Thoracic aorta (tissue), 2 donors: ENCODE measurements around the gene SEPSECS. TPM values are rescaled to one million over a fixed set of nuclear protein-coding genes. Genes with fewer than 3 reads are reported as not detected.

Source experiments
- ATAC-seq: fragments of 150-250 bp; one replicate; pipeline ENCODE4 v1.8.0; 2017; ENCODE audit warnings: low read depth; ENCODE audit not compliant: insufficient number of reproducible peaks, low FRiP score
- DNase-seq: peaks from one replicate; pipeline ENCODE4 v3.0.0-alpha.2; 2020; ENCODE audit warnings: low spot score
- H3K27ac ChIP-seq, 2 donors: fragments of 200-600 bp; sonication (generic); 1 replicate in 1 of 2; 2 replicates in 1 of 2; pipeline ENCODE4 v1.5.1; 2016; ENCODE audit warnings: mild to moderate bottlenecking in 2 of 2, moderate library complexity in 2 of 2
- H3K27me3 ChIP-seq: fragments of 200-600 bp; sonication (generic); replicated peaks from 2 replicates; pipeline ENCODE4 v1.6.0; 2016; ENCODE audit warnings: mild to moderate bottlenecking; ENCODE audit not compliant: insufficient read depth
- H3K36me3 ChIP-seq: fragments of 200-600 bp; sonication (generic); one replicate; pipeline ENCODE4 v1.5.1; 2016
- H3K4me1 ChIP-seq, 2 donors: fragments of 200-600 bp; sonication (generic); 1 replicate in 1 of 2; 2 replicates in 1 of 2; pipeline versions ENCODE4 v1.5.1 to v1.6.0; 2016; ENCODE audit warnings: low read depth in 2 of 2, mild to moderate bottlenecking in 1 of 2; ENCODE audit not compliant: control insufficient read depth in 1 of 2
- H3K4me3 ChIP-seq: fragments of 200-600 bp; sonication (generic); 2 replicates; pipeline ENCODE4 v1.5.1; 2016; ENCODE audit warnings: mild to moderate bottlenecking
- H3K9me3 ChIP-seq: fragments of 200-600 bp; sonication (generic); 2 replicates; pipeline ENCODE4 v1.5.1; 2016
- total RNA-seq, 2 donors: library from RNA; depleted of rRNA; stranded (reverse); fragments of >200 nt; gene quantifications; one replicate each; pipeline versions ENCODE4 v1.1.0 to v1.2.3, GENCODE V29; 2016
- TF ChIP-seq, protein P1 (sequence below): fragments of 200-600 bp; sonication (generic); IDR thresholded peaks from one replicate; pipeline ENCODE4 v1.5.1; 2019; ENCODE audit warnings: antibody characterized with exemption

SEPSECS gene
- total RNA-seq, 2 donors from 2014 or later, result 3.4 to 5.9 TPM

DNA sequence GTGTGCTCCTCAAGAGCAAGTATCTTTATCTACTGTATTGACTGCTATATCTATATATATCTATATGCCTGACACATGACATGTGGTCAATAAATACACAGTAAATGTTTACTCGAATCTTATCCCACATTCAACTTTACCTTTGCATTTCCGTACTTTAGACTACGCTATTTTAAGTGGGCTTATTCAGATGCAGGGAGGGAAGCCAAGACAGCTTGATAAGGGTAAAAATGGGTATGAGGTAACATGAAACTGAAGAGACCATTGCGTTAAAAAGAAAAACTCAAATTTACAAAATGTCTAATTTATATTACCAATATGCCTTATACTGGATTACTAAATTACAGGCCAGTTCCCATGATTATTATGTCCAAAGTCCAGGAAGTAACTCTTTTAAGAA, 17.8 kb downstream of the SEPSECS start:
- TF ChIP-seq, protein P1, sequence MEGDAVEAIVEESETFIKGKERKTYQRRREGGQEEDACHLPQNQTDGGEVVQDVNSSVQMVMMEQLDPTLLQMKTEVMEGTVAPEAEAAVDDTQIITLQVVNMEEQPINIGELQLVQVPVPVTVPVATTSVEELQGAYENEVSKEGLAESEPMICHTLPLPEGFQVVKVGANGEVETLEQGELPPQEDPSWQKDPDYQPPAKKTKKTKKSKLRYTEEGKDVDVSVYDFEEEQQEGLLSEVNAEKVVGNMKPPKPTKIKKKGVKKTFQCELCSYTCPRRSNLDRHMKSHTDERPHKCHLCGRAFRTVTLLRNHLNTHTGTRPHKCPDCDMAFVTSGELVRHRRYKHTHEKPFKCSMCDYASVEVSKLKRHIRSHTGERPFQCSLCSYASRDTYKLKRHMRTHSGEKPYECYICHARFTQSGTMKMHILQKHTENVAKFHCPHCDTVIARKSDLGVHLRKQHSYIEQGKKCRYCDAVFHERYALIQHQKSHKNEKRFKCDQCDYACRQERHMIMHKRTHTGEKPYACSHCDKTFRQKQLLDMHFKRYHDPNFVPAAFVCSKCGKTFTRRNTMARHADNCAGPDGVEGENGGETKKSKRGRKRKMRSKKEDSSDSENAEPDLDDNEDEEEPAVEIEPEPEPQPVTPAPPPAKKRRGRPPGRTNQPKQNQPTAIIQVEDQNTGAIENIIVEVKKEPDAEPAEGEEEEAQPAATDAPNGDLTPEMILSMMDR, result no peak
- Histone ChIP-seq H3K9me3 (no peaks in the 10 kb centered on the region), H3K4me3 (no peak overlapping the region), H3K27me3 (no peaks in the 10 kb centered on the region), H3K36me3 (no peaks in the 10 kb centered on the region), H3K4me1 (no peaks in the 10 kb centered on the region), H3K27ac (no peak overlapping the region)
- no peak for DNase-seq
- no peak for ATAC-seq

DNA sequence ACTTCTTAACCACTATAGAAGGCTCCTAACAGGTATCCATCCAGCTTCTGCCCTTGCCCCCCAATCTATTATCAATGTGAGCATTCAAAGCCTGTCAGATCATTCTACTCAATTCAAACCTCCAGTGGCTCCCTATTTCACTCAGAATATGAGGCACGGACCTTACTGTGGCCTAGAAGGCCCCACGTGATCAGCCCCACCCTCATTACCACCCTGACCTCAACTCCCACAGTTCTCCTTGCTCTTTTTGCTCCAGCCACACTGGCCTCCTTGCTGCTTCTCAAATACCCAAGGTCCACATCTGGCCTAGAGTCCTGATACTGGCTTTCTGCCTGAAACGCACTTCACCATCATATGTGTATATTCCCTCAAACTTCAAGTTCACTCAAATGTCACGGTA, 18.7 kb downstream of the SEPSECS start:
- H3K4me1 ChIP-seq, result no peaks in the 10 kb centered on the region
- no peaks in the 10 kb centered on the region for H3K9me3 ChIP-seq
- no peaks in the 10 kb centered on the region for H3K27me3 ChIP-seq
- ATAC-seq (no peak), DNase-seq (no peak)
- H3K36me3 ChIP-seq, result no peaks in the 10 kb centered on the region
- no peak overlapping the region for H3K4me3 ChIP-seq
- no peak overlapping the region for H3K27ac ChIP-seq
- TF ChIP-seq, protein P1, result no peak

DNA sequence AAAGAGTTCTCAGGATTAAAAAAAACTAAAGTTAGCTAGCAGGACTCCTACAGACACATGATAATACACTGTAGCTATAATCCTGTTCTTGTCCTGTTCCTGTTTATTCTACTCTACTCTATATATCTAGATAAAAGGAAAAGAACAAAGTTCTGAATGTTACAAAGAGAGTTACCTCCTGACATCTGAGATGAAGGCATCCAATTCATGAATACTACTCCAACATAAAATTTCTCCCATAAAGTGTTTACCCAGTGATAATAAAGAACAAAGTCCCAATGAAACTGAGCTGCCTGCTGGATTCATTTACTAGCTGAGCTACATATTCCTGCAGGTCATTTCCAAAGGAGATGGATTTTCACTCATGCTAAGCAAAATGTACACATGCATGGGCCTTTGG, 27.1 kb downstream of the SEPSECS start:
- TF ChIP-seq, protein P1, result no peak
- no peak for ATAC-seq

DNA sequence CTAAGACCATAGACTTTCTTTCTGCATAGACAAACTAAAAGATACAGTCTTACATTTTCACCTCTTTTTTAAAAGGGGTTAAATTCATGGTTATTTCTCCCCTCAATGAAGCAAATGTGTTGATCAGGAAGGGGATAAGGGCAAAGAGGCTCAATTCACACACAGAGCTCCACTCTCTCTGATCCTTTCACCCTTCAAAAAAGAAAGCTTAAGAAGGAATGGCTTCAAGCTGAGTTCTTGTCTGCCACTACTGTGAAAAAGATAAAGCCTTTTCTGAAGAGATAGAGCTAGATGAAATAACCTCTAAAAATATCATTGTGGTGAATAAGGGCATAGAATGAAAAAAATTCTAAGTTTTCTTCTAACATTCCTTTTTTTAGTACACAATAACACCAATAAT, 28.3 kb downstream of the SEPSECS start:
- TF ChIP-seq, protein P1, result no peak
- Histone ChIP-seq H3K4me3 (no peak overlapping the region), H3K27ac (no peak overlapping the region), H3K9me3 (no peaks in the 10 kb centered on the region), H3K27me3 (no peaks in the 10 kb centered on the region), H3K36me3 (no peaks in the 10 kb centered on the region), H3K4me1 (peaks cover 4 to 24% of the 10 kb centered on the region in 2 donors)
- ATAC-seq, result no peak
- DNase-seq, result no peak

More for the DNA sequence above, 27.1 kb downstream of the SEPSECS start:
- peaks cover 4 to 24% of the 10 kb centered on the region in 2 donors for H3K4me1 ChIP-seq
- DNase-seq, result no peak
- no peaks in the 10 kb centered on the region for H3K27me3 ChIP-seq
- H3K27ac ChIP-seq, result no peak overlapping the region
- H3K36me3 ChIP-seq, result no peaks in the 10 kb centered on the region
- H3K4me3 ChIP-seq, result no peak overlapping the region
- no peaks in the 10 kb centered on the region for H3K9me3 ChIP-seq

DNA sequence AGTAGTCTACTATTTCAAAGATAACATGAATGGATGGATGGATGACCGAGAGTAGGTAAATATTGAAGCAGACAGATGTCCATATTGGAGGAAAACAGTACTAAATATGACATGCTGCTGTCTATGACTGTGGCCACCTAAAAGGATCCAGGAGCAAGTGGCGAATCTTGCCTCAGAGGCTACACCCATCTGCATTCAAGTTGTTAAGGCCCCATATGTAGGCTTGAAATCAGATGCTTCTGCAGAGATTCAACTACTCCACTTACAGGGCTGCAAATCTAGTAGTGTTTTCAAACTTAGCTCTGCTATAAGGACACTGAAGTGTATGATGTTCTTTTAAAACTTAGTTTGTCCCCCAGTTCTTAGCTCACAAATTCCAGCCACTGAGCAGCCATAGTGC, 28.9 kb downstream of the SEPSECS start:
- DNase-seq (no peak), ATAC-seq (no peak)
- H3K9me3 ChIP-seq, result no peaks in the 10 kb centered on the region
- H3K36me3 ChIP-seq, result no peaks in the 10 kb centered on the region
- TF ChIP-seq, protein P1, result no peak
- no peak overlapping the region for H3K27ac ChIP-seq
- H3K4me1 ChIP-seq, result peaks cover 4 to 24% of the 10 kb centered on the region in 2 donors
- no peaks in the 10 kb centered on the region for H3K27me3 ChIP-seq
- no peak overlapping the region for H3K4me3 ChIP-seq
